HG02763 (cell line): Measurements from ENCODE around the gene DHX57.
A peak's percentile ranks its signal among the peaks of the same experiment; 100 is the strongest.

Experiments used
- ATAC-seq: cut with Tn5 transposase; IDR thresholded peaks from one replicate; pipeline ENCODE4 v1.9.1; 2021; ENCODE audit warnings: mild to moderate bottlenecking, moderate library complexity; ENCODE audit not compliant: unreplicated experiment

The DHX57 gene, protein sequence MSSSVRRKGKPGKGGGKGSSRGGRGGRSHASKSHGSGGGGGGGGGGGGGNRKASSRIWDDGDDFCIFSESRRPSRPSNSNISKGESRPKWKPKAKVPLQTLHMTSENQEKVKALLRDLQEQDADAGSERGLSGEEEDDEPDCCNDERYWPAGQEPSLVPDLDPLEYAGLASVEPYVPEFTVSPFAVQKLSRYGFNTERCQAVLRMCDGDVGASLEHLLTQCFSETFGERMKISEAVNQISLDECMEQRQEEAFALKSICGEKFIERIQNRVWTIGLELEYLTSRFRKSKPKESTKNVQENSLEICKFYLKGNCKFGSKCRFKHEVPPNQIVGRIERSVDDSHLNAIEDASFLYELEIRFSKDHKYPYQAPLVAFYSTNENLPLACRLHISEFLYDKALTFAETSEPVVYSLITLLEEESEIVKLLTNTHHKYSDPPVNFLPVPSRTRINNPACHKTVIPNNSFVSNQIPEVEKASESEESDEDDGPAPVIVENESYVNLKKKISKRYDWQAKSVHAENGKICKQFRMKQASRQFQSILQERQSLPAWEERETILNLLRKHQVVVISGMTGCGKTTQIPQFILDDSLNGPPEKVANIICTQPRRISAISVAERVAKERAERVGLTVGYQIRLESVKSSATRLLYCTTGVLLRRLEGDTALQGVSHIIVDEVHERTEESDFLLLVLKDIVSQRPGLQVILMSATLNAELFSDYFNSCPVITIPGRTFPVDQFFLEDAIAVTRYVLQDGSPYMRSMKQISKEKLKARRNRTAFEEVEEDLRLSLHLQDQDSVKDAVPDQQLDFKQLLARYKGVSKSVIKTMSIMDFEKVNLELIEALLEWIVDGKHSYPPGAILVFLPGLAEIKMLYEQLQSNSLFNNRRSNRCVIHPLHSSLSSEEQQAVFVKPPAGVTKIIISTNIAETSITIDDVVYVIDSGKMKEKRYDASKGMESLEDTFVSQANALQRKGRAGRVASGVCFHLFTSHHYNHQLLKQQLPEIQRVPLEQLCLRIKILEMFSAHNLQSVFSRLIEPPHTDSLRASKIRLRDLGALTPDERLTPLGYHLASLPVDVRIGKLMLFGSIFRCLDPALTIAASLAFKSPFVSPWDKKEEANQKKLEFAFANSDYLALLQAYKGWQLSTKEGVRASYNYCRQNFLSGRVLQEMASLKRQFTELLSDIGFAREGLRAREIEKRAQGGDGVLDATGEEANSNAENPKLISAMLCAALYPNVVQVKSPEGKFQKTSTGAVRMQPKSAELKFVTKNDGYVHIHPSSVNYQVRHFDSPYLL (N-terminal part only)

DNA sequence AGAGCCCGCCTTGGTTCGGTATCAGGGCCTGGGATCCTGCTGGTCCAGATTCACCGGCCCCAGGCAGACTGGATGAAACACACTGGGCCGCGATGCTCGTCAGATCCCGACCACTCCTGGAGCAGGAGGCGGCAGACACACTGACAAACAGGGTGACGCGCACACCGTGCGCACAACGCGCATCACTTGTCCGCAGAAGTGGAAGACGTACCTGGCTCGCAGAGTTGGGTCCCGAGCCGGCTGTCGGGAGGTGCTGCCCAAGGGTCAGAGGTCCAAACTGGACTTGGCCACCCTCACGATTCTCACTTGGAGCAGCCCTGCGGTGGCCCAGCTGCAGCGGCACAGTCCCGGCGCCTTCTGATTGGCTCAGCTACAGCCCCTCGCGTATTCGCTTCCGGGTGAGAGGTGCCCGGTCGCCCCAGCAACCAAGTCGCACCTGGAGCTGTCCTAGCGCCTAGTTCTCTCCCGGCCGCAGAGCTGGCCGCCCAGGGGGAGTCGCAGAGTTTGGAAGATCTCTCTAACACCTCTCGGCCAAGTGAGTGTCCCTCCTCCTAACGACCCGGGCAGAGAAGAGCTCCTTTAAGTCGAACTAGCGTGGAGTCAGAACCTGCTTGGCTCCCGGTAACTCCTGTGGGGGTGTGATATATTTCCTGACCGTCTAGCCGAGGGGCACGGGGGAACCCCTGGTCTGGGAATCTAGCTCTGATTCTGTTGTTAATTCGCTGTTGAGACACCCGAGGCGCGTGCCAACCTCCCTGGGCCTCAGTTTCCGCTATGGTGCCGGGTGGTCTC is at the start of gene DHX57, which contains the start of gene MORN2:
TSS of gene DHX57 (minus strand) at position 359 of the 792 bp plus-strand sequence. CDS start 7,529 bp downstream, outside the sequence.
TSS of gene MORN2 (plus strand) at position 401 of the 792 bp plus-strand sequence.
- ATAC-seq, result peak; percentile 100

DNA sequence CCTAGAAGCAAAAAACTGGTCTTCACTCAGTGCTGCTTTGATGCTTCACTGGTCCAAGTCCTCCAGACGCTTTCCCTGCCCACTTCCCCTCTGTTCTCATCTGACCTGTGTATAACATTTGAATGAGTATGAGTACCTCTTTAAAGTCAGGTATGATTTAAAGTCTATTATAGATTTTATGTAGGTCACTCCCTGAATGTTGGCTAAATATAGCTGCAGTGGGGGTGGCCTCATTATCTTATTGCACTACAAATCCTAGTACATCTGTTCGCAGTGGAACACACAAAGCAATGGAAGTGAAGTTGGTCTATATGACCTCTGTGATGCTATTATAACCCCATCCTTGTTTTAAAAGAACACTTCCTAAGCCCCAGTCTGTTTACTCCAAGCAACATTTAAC is 47.2 kb upstream of the DHX57 start:
- ATAC-seq, result no peak

DNA sequence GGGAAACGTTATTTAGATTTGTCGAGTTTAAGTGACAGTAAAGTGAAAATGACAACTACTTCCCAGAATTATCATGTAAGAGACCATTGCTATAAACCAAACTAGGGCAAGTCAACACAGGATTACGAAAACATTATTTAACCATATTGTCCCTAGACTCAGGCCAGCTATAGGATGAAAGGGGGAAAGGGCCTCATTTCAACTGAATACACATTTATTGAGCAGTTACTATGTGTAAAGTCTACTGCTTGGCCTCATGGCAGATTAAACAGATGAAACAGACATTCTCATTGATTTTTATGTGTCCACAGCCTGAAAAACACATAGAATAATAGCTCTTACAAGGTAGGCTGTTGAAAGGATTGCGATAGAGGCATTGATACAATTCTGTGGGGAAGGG is 46.7 kb upstream of the DHX57 start:
- no peak for ATAC-seq

GRCh38 chr2:38912619-38913018 is 36.9 kb upstream of the DHX57 start:
- ATAC-seq, result no peak

GRCh38 chr2:38911191-38911590 is 35.5 kb upstream of the DHX57 start:
- no peak for ATAC-seq

DNA sequence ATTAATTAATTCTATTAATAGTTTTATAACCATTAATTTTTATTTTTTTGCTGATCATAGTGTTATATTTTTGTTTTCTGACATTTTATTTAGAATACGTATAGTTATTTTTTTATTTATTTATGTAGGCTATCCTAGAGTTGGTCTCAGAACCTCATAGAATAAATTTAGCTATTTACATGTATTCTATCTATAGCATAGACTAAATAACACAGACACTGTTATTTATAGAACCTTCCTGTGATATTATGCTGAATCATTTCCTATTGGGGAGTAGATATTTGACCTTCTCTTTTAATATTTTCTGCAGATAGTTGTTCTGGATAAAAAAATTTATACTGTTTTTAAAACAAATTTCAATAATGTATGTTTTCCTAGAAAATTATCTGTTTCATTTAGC is 34.1 kb upstream of the DHX57 start:
- ATAC-seq, result no peak

- ATAC-seq, result peak; percentile 75
These were observed 32.2 kb upstream of the DHX57 start for GRCh38 chr2:38907743-38908562.

DNA sequence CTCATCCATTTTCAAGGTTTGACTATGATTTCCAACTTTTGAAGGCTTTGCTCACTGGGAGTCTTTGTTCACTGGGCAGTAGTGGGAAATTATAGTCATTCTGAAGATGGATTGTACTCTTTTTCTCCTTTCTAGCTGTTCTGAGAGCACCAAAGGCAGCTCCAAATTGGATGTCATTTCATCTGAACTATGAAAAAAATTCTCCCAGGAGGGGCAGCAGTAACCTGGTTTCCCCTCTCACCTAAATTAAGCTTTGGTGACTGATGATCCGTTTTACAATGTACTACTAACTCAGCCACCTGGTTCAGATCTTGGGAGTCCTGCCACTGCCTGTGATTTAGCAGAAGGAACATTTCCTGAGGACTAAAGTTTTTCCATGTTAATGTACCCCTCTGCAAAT is 31.5 kb upstream of the DHX57 start:
- no peak for ATAC-seq

DNA sequence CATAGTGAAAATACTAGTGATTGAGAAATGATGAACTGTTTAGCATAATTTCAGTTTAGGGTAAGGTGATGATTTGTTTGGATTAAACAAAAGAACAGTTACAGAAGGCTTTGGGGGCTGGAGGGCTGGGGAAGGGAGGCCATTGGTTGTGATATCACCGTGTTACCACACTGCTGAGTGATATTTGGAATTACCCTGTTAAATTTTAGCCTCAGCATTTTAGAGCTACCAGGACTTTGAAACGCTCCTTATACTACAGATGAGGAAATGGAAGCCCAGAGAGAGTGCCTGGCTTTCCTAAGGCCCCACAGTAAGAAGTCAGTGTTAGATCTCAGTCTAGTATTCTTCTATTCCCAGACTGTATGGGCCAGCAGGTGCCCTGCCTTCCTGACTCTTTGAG is 29.5 kb upstream of the DHX57 start:
- no peak for ATAC-seq

DNA sequence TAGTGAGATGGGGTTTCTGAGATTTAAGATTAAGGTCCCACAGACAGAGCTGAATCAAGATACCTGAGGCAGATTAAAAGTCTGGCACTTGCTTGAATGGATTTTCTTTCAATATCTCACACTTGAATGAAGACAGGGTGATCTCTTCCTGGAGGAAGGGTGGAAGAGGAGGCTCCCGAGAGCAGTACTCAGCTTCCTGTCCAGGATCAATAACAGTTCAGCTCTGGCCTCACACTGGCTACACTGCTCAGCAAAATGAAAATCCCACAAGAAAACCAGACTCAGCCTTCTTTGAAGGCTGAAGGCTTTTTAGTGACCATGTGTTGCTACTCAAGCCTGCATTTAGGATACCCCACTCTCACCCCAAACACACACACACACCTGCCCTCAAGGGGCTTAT is 25.0 kb upstream of the DHX57 start:
- no peak for ATAC-seq

GRCh38 chr2:38898256-38898655 is 22.5 kb upstream of the DHX57 start:
- ATAC-seq, result no peak

GRCh38 chr2:38892819-38893218 is 17.1 kb upstream of the DHX57 start:
- no peak for ATAC-seq

DNA sequence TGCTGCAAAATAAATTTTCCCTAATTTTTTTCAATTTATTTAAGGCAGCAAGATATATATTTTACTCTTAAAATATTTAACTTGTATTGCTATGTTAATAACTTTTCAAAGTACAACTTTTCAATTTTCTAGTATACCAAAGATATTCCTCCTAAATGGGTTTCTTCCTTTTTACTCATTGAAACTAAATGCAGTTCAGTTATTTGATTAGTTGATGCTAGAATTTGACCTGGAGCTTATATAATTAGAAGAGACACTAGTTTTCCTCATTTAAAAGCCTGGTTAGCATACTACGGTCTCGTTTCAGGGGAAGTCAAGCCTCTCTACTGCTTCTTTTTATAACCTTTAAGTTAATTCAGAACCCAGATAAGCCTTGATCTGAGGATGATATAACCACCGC is 13.8 kb upstream of the DHX57 start, which contains the start of gene ARHGEF33:
TSS of gene ARHGEF33 (plus strand) at position 301 of the 400 bp plus-strand sequence. CDS start 29,573 bp downstream, outside the sequence.
- no peak for ATAC-seq

DNA sequence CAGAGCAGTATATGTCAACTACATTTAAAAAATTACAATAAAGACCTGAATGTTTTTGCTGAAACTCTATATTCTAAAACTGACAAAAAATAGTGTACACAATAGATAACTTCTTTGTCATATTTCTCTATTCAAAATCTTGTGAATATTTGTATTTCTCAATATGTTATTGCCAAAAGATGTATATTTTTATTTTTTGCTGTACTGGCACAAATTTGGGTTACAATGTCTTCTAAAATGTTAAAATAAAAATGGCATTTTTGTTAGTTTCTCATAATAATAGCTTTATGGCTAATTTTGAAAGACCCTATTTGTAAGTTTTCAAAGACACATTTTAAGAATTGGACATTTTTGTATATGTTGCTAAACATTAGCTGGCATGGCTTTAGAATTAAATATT is 13.3 kb upstream of the DHX57 start:
- no peak for ATAC-seq

GRCh38 chr2:38887902-38888554 is 12.3 kb upstream of the DHX57 start:
- no peak for ATAC-seq

DNA sequence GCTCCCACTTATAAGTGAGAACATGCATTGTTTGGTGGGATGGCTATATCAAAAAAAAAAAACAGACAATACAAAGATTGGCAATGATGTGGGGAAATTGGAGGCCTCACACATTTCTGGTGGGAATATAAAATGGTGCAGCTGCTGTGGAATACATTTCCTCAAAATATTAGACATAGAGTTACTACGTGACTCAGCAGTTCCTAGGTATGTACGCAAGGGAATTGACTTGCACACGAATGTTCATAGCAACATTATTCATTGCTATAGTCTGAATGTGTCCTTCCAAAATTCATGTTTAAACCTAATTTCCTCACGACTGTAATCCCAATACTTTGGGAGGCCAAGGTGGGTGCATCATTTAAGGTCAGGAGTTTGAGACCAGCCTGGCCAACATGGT is 11.6 kb upstream of the DHX57 start:
- ATAC-seq, result no peak

GRCh38 chr2:38886063-38886462 is 10.3 kb upstream of the DHX57 start:
- ATAC-seq, result no peak

DNA sequence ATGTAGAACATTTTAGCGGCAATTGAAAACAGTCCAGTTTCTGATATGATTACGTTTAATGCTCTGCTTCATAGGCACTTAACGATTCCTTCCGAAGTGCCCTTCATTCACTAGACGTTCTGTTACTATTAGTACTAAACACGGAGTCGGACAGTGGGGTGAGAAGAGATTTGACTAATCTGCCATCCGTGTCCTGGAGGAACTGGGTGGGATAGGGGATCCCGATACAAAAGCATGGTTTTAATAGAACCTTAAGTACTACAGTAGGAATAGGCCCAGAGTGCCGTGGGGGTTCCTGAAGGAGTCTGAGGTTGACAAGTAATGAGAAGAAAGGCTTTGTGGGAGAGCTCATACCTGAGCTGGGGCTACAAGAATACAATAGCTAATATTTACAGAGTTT is 673 bp upstream of the DHX57 start:
- no peak for ATAC-seq

- no peak for ATAC-seq
These were observed 533 bp downstream of the DHX57 start for GRCh38 chr2:38875227-38875575.
